GDM1 (cell line): ENCODE measurements around the gene BTAF1.
"Not testable (repeated sequence)": the region's sequence is repeated elsewhere in the genome, so short reads cannot be mapped to it uniquely, and the experiment has no call there.

Experiments
- DNase-seq: peaks from one replicate; lab custom pipeline; 2025; lab: John Stamatoyannopoulos, UW

The BTAF1 gene

DNA sequence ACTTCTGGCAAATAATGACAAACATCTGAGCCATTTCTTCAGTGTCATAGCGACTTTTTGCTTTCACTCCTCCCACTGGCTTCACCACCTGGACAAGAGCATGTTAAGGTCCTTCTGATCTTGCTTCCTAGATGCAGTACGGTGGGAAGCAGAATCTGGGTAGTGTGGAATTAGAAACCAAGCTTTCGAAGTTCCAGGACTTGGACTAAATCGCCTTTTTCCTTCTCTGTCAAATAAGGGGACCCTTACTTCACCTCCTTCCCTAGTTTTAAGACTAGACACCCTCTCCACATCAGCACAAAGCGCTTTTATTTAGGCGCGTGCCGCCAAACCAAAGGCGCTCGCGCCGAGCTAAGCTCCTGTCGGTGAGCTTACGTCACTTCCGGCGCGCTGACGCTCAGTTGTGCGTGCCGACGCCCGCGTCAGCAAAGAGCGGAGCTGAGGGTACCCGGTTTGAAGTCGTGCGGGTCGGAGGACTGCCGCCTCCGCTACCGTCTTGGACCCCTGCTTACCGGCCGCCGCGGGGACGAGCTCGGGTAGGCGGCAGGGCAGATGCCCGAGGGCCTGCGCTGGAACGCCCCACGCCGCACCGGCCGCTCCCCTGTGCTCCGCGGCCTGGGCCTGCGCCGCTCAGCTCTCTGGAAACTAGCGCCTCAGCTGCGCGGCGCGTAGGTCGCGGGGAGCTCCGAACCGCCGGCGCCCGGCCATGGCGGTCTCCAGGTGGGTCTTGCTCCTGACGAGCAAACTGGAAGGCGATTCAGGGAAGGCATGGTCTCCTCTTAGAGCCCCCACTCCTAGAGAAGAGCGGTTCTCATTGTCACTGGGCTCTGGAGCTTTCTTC lies at the start of gene BTAF1:
Gene BTAF1, plus strand, starts transcription at position 400 of the 841 bp plus-strand sequence. Its CDS starts 307 bp downstream, at position 707.
- peak; percentile 86 for DNase-seq

DNA sequence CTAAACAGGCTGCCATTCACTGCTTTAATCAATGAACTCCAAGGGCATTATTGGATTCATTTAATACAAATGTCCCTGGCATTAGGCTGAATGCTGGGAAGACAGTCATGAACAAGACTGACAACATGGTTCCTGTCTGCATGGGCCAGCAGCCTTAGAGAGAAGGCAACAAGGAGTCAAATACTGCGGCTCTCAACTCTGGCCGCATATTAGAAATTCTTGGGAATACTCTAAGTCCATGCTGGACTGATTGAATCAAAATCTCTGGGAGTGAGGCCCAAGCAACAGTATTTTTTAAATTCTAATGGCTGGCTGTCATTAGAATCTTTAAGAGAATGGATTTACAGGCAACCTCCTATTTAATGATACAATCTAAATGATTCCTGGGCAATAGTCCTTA lies 48.4 kb upstream of the BTAF1 start:
- no peak for DNase-seq

DNA sequence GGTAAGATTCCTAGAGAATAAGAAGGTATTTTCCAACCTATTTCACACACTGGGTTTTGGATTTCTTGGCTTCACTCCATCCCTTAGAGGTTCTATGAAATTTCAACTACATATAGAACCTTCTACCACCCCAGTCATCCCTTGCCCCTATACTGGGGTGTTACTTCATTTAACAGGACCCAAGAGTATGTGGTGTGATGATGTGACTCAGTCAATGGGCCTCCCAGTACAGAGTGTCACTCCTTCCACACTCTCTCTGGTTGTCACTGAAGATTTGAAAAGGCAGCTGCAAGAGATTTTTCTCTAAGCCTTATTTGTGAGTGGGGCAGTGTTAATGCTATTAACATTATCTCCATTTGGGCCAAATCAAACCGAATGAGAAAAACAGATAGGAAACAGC lies 47.8 kb upstream of the BTAF1 start:
- no peak for DNase-seq

DNA sequence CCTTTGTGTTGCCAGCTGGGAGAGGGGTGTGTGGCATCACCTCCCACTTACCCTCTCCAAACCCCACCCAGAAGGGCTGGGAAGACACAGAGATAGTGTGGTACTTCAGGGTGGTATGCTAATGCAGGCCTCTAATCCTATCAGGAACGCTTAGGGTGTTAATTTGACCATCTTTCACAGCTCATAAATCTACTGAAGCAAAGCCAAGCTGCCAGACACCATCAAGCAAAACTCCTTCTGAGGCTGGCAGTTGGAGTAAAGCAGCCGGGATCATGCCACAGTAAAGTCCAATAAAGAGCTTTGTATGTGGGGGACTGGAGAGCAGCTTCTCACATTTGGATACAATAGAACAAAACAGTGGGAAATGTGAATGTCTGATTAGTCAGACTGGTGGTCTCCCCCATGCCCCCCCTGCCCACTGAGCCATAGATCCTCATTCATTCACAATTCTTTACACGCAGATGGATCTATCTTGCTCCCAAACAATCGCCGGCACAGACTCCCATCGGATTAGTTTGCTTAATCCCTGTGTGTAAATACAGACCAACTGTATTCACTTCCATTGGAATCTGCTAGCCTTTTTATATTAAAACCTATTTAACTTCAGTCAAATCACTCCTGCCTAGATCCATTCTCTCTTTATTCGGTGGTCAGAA lies 43.9 kb upstream of the BTAF1 start:
- no peak for DNase-seq

DNA sequence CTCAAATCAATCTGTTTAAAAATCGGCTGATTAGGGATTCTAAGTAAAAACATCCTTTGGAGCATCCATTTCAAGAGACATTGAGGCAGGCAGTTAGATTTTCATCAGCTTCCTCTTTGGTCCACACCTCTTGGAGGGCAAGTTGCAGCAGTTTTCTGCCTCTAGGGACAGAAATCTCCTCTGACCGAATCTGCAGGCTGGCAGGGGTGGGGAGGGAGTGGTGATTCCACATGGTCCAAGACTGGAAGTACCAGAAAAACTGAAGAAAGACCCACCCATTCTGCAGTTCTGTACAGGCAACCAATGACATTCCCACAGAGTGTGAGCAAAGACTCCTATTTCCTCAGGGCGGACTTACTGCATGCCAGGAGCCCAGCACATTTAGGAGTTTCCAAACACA lies 43.3 kb upstream of the BTAF1 start:
- no peak for DNase-seq

DNA sequence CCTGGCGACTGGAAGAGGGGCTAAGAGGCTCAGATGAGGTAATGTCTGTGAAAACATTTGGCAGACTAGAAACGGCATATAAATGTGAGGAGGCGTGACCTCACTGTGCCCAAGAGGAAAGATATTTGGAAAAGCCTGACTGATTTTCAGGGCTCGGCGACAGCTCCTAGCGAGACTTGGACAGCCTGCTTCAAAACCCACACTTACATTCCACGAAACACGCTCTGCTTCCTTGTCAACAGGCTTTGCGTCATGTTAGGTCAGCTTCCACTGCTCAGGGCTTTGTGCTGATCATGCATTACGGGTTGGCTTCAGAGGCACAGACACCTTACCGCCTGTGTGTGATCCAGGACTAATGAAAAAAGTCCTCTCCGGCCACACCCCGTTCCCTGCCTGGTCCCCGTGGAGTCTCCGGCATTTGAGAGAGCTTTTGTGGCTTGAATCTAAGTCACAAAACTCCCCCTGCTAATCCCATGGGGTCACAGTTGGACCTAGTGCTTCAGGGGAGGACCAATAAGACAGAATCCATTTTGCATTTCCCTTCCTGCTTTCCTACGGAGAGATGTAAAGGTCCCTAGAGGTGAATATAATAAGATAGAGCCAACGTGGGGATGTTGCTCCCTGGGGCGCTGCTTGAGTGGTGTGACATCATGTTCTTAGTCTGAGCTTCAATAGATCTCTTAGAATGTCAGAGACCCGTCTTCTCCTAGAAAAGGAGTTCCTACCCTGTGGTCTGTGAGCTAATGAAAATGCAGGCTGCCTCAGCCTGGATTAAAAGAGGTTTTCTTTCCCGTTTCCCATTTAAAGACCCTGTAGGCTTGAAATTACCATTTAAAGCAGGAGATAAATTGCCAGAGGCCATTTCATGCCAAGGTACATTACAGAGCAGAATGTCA lies 39.8 kb upstream of the BTAF1 start:
- DNase-seq, result no peak

DNA sequence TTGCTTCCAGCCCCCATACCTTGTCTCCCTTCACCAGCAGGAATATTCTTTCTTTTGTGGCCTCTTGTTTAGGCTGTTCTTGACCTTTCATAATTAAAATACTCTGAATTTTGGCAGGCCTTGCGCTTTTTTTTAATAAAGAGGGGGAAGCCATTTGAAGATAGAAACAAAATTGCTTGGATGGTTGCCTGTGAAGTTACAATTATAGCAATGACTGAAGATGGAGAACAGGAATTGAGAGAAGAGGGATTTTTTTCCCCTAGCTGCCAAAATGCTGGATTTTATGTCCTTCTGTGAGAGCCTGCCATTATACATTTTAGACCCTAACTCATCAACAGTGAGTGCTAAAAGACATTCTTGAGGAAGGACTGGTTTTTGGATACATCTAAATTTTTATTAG lies 39.0 kb upstream of the BTAF1 start:
- no peak for DNase-seq

DNA sequence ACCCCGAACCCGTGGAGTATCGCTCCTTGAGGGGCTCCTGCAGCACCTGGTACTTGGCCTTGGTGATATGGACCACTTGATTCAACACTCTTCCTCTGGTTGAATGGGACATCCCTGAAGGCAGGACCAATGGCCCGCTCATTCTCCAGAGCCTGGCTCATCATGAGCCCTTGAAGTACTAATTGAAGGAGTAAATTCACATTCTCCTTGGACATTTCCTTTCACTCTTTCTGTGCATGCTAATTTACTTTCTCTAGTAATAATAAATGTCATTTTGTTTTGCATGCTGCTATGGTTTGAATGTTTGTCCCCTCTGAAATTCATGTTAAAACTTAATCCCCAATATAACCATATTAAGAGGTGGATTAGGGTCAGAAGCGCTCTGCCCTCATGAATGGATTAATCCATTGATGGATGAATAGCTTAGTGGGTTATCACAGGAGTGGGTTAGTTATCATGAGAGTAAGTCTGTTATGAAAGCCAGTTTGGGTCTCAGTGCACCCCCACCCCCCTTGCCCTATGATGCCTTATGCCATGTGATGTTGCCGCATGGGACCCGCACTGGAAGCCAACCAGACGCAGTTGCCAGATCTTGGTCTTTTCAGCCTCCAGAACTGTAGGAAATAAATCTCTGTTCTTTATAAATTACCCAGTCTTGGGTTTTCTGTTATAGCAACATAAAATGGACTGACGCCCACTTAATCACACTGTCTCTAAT lies 38.0 kb upstream of the BTAF1 start:
- DNase-seq, result no peak

DNA sequence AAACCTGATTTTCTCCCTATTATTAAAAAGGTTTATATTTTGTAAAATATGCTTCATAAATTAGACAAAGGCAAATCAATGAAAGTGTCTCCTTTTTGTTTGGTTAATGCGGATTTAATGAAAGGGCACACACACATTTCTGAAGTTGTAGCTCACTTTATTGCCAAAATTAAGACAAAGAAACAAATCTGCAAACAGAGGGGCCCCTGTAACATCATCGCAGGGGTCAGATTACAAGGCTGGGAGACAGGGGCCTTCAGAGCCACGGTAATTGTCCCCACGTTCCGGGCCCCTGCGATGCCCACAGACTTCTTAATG lies 36.7 kb upstream of the BTAF1 start:
- no peak for DNase-seq

DNA sequence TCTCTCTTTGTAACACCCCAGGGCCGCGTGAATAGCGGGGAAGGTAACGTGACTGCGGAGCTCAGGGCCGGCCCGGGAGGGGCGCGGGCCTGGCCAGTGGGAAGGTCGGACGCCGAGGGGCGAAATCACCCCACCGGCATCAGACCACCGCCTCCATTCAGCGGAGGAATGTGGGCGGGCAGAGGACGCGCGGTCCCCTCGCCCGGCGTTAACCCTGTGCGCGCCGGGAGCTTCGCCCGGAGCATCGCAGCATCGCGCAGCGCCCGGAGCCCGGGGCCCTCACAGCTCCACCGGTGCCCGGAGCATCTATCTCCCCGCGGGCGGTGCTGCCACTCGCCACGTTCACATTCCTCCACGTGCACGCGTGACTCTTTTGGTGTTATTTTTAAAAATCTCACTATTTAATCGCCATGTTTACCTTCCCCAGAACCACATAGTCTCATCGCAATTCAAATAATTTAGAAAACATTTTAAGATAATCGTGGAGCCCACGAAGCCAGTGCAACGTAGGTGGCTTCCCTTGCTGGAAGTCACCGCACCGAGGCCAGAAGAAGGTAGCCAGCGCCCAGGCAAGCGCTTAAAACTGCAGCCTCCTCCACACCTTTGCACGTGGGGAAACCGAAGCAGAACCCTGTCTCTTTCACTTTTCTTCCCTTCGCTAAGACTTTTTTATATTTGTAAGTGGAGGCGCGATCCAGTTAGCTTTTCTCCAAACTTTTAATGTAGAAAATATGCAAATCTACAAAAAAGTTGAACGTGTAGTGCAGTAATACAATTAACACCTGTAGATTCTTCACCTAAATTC lies 36.1 kb upstream of the BTAF1 start:
- no peak for DNase-seq

DNA sequence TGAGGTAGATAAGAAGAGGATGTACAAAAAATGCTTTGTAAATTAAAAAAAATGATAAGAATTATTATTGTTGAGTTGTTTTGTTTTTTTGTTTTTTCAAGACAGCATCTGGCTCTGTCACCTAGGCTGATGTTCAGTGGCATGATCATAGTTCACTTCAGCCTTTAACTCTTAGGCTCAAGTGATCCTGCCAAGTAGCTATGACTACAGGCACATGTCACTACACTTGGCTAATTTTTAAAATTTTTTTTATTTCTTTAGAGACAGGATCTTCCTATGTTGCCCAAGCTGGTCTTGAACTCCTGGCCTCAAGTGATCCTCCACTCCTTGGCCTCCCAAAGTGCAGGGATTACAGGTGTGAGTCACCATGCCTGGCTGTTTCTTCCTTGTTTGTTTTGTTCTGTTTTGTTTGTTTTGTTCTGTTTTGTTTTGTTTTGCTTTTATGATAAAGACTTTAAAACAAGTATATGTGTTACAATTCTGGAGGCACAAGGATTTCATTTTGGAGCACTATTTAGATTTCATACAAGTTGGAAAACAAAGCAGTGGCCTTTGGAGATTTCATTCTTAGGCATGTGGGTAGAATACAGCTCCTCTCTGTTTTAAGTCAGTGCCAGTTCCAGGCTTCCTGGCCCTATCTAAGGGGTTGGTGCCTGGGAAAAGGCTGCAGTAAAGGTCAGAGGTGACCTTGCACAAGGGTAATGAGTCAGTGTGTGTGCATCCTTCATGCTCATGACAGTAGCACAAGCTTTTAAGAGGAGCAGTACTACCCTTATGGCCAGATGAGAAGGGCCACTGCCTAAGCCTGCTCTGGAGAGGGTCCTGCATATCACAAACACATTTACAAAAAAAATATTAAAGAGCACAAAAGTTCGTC lies 32.2 kb upstream of the BTAF1 start:
- no peak for DNase-seq

DNA sequence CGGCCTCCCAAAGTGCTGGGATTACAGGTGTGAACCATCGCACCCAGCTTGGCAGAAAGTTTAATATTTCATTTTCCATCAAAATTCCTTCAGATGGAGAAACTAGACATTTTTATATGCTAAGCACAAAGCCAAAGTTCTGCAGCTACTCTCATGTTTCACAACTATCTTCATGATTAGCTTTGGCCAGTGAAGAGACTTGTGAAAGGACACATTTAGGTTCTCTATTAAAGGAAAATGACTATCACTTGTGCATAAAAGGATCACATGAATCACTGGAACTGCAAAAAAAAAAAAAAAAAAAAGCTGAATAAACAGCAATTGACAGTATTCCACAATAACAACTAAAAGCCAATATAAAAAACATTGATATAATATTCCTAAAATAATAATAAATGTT lies 30.5 kb upstream of the BTAF1 start:
- no peak for DNase-seq

DNA sequence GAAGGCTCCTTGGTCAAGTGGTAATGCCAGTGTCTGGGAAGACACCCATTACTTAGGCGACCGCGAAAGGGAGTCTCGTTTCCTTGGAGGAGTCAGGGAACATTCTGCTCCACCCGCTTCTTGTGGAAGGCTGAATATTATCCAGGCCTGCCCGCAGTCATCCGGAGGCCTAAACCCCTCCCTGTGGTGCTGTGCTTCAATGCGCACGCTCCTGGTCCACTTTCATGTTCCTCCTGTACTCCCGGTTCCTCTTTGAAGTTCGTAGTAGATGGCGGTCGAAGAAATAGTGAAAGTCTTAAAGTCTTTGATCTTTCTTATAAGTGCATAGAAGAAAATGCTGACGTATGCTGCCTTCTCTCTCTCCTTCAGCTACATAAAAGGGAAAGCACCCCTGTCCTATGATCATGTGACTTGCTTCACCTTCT lies 29.3 kb upstream of the BTAF1 start:
- DNase-seq, result not testable (repeated sequence)

DNA sequence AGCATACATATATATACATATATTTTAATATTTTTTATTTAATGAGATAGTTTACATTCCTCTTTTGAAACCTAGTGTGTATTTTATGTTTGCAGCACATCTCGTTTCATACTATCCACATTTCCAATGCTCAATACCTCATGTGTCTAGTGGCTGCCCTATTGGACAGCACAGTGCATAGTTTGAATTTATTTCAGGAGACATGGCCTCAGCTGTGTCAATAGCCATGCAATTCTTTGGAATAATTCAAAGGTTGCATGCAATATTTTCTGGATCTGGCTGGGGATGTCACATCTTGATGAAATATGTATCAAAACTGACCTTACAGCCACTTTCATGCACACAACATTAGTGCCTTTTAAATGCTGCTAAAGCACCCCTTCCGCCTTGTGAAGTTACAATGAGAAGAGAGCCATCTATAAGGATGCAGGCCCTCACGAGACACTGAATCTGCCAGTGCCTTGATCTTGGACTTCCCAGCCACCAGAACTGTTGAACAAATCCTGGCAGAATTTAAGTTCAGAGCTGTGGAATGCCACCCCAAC lies 27.3 kb upstream of the BTAF1 start:
- DNase-seq, result no peak

DNA sequence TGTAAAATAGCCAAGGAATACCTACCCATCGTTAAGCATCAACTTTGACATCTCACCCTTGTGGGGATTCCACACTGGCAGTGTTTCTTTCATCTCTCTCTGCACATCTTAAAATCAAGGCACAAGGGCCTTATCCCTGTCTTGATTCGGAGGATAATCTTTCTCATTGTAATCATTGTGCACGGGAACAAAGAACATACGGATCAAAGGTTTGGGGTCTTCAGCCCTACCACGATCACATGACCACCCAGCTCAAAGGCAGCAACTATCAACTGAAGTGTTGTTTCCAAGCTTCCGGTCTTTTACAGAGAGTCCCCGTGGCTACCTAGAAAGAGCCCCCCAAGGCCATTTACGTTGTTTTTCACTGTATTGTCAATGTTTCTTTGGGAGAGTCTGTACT lies 26.1 kb upstream of the BTAF1 start:
- no peak for DNase-seq

DNA sequence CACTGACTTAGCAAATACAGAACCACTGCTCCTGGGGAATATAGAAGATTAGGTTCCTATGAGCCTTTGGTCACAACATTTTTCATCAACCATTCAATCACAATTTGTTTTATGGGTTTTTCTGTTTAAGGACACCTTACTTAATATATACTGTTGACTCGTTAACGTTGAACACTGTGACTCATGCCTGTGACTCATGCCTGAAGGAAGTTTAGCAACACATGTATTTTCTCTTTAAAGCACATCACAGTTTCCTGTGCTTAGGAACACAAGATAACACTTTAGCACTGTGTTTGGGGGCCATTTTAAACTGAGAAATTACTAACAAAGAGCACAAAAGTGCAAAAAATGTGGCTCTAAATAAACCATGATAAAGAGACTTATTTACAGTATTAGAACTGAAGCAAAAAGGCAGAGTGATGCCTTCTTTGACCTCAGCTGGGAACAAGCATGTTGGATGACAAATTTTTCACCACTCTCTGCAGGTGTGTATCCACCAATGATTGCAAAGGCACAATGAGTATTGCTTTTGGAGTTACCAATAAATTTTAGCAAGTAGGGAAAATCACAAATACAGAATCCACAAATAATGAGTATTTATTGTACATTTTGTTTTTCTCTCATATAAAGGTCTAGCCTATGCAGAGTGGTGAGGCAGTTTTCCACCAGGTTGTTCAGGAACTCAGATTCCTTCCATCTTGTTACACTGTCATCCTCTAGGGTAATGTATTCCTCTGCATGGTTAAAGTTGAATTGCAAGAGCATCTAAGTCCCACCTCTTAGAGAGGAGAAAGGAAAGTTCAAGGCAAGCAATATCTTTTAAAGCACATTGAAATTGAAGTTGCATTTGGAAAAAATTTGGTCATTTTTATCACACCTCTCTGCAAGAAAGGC lies 21.5 kb upstream of the BTAF1 start:
- peak; percentile 35 for DNase-seq

DNA sequence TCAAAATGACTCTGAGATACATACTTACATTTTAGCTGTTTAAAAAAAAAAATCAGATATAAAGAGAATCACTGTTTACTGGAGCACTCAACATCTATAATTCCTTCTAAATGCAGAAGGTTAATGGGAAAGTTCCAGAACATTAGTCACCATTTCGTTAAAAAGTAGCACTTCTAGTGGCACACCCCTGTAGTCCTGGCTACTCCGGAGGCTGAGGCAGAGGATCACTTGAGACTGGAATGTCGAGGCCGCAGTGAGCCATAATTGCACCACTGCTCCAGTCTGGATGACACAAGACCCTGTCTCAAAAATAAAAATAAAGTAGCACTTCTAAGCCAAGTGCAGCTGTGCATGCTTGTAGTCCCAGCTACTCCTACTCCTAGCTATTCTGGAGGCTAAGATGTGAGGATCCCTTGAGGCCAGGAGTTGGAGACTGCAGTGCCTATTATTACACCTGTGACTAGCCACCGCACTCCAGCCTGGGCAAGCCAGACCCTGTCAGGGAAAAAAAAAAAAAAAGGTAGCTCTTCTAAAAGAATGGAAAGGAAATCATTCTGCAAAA lies 16.5 kb upstream of the BTAF1 start:
- DNase-seq, result no peak

DNA sequence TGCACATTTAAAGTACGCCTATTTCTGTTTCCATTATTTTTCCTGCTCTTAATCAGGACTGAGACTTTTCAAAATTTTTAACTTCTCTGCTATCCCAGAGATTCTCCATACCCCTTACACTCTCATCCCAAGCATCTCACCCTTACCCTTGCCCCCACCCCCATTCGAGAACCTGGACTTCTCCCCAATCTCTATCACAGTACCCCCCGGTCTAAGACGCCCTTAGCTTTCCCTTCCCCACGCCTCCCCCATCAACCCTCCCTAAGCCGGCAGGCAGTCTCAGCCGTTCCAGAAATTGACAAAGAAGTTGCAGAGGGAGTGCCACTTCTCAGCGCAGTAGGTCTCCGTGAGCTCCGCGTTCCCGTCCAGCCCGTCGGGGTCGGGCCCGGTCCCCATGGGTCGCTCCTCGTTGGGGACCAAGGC lies 15.6 kb upstream of the BTAF1 start:
- no peak for DNase-seq
